ENCODE results near the gene LRRC37B. TPM values are rescaled to one million over a fixed set of nuclear protein-coding genes. Genes with fewer than 3 reads are reported as not detected.
A peak's percentile ranks its signal among the peaks of the same experiment; 100 is the strongest.
"Not testable (repeated sequence)": the region's sequence is repeated elsewhere in the genome, so short reads cannot be mapped to it uniquely, and the experiment has no call there.

LRRC37B gene
- total RNA-seq = 10 to 100 TPM in 3 of 4 donors, 1 to 10 TPM in 1; 7.5 to 15.4 (median 11.4) TPM

GRCh38 chr17:32006957-32007462 is at the start of gene LRRC37B:
Gene LRRC37B, plus strand, starts transcription at chr17:32007383. Its CDS starts 14,010 bp downstream, at chr17:32021393.
- intact Hi-C loops (cut with DNase I) = loop anchor here (5.0 kb wide), 1 partner anchor 120 kb away; no protein-coding TSS in a partner anchor
- peak; percentile 97 for DNase-seq (ENCODE audit: extremely low spot score)
- H3K4me1 ChIP-seq = peaks cover 5 to 42% (median 28%) of the 10 kb centered on the region in 4 donors
- peak within 1 kb of the TSS; percentile 84 to 99 (median 94) for H3K4me3 ChIP-seq
- no peaks in the 10 kb centered on the region for H3K27me3 ChIP-seq
- no peaks in the 10 kb centered on the region for H3K36me3 ChIP-seq
- H3K27ac ChIP-seq (replicated peaks in 1 of 4) = peak within 1 kb of the TSS; percentile 89 to 92 (median 91)
- TF ChIP-seq EP300 (IDR thresholded peaks at IDR 0.05) = no peak
- TF ChIP-seq POLR2A (IDR thresholded peaks at IDR 0.05; ENCODE audit: low read depth) = no peak
- TF ChIP-seq POLR2AphosphoS5 (IDR thresholded peaks at IDR 0.05) = peak; percentile 76 to 85
- peak in 2 of 3 experiments; percentile 90 to 98 for TF ChIP-seq CTCF (IDR thresholded peaks at IDR 0.05)
- WGBS = 1% methylated on average over 18 of the region's 51 CpGs
- H3K9me3 ChIP-seq = no peaks in the 10 kb centered on the region

GRCh38 chr17:31964131-31964530 is 43.1 kb upstream of the LRRC37B start:
- H3K27me3 ChIP-seq; H3K4me3 ChIP-seq; intact Hi-C loops (cut with DNase I); H3K9me3 ChIP-seq; H3K27ac ChIP-seq (replicated peaks in 1 of 4); H3K4me1 ChIP-seq; DNase-seq (ENCODE audit: extremely low spot score): not testable (repeated sequence)
- peaks cover 0 to 75% (median 39%) of the 10 kb centered on the region in 4 donors for H3K36me3 ChIP-seq
- WGBS = 96% methylated on average over 8 of the region's 8 CpGs

- Histone ChIP-seq H3K4me3 (no peak overlapping the region), H3K9me3 (no peaks in the 10 kb centered on the region), H3K4me1 (no peaks in the 10 kb centered on the region), H3K36me3 (peaks cover 0 to 76% (median 34%) of the 10 kb centered on the region in 4 donors), H3K27me3 (no peaks in the 10 kb centered on the region), H3K27ac (replicated peaks in 1 of 4) (no peak overlapping the region)
- intact Hi-C loops (cut with DNase I) = no loop called here
- TF ChIP-seq POLR2A (IDR thresholded peaks at IDR 0.05; ENCODE audit: low read depth) = no peak
- TF ChIP-seq CTCF (IDR thresholded peaks at IDR 0.05) = no peak
- no peak for TF ChIP-seq EP300 (IDR thresholded peaks at IDR 0.05)
- no peak for TF ChIP-seq POLR2AphosphoS5 (IDR thresholded peaks at IDR 0.05)
- no peak for DNase-seq (ENCODE audit: extremely low spot score)
- WGBS = 96% methylated on average over 3 of the region's 3 CpGs
Observed at GRCh38 chr17:31967648-31968047, 39.5 kb upstream of the LRRC37B start.

GRCh38 chr17:31970416-31970815 is 36.8 kb upstream of the LRRC37B start:
- H3K27ac ChIP-seq (replicated peaks in 1 of 4); H3K27me3 ChIP-seq; H3K4me1 ChIP-seq; H3K9me3 ChIP-seq; intact Hi-C loops (cut with DNase I); H3K4me3 ChIP-seq; DNase-seq (ENCODE audit: extremely low spot score): not testable (repeated sequence)
- H3K36me3 ChIP-seq = peaks cover 7 to 71% (median 41%) of the 10 kb centered on the region in 4 donors
- whole genome bisulfite sequencing = 85% methylated on average over 5 of the region's 5 CpGs

GRCh38 chr17:31974269-31975071 is 32.7 kb upstream of the LRRC37B start:
- H3K9me3 ChIP-seq; H3K4me1 ChIP-seq; intact Hi-C loops (cut with DNase I); H3K4me3 ChIP-seq; DNase-seq (ENCODE audit: extremely low spot score); H3K27me3 ChIP-seq; H3K27ac ChIP-seq (replicated peaks in 1 of 4): not testable (repeated sequence)
- H3K36me3 ChIP-seq = peaks cover 16 to 79% (median 43%) of the 10 kb centered on the region in 4 donors
- 95% methylated on average over 14 of the region's 14 CpGs for WGBS

- H3K4me3 ChIP-seq; intact Hi-C loops (cut with DNase I); DNase-seq (ENCODE audit: extremely low spot score); H3K9me3 ChIP-seq; H3K27ac ChIP-seq (replicated peaks in 1 of 4); H3K4me1 ChIP-seq; H3K27me3 ChIP-seq: not testable (repeated sequence)
- 81% methylated on average over 5 of the region's 5 CpGs for WGBS
- H3K36me3 ChIP-seq = peaks cover 16 to 71% (median 40%) of the 10 kb centered on the region in 4 donors
Observed at GRCh38 chr17:31975391-31975790, 31.8 kb upstream of the LRRC37B start.

GRCh38 chr17:31991821-31992220 is 15.4 kb upstream of the LRRC37B start:
- intact Hi-C loops (cut with DNase I); H3K9me3 ChIP-seq; H3K27ac ChIP-seq (replicated peaks in 1 of 4); H3K4me1 ChIP-seq; DNase-seq (ENCODE audit: extremely low spot score); H3K27me3 ChIP-seq; H3K4me3 ChIP-seq: not testable (repeated sequence)
- H3K36me3 ChIP-seq = peaks cover 57 to 100% (median 92%) of the 10 kb centered on the region in 4 donors
- WGBS = 94% methylated on average over 8 of the region's 8 CpGs

All from esophagus muscularis mucosa (tissue), 4 donors.